B cell (primary cell): ENCODE measurements around the gene KRT80. TPM values are rescaled to one million over a fixed set of nuclear protein-coding genes. Genes with fewer than 3 reads are reported as not detected.

Source experiments
- ATAC-seq: fragments of 200-7000 bp; cut with Tn5 transposase; one replicate; pipeline ENCODE4 v1.10.0; 2021; ENCODE audit warnings: low read depth, mild to moderate bottlenecking, moderate number of reproducible peaks, moderate library complexity
- CTCF ChIA-PET: fragments of 350-600 bp; sonication (Branson Sonifier 250); formaldehyde crosslinking; loops from one replicate; lab custom pipeline; 2021; ENCODE audit warnings: antibody characterized with exemption, inconsistent platforms; lab: Charles Lee
- POLR2A ChIA-PET: fragments of 350-600 bp; sonication (Branson Sonifier 250); formaldehyde crosslinking; loops from one replicate; lab custom pipeline; 2021; ENCODE audit warnings: antibody characterized with exemption; lab: Charles Lee
- DNase-seq: peaks from one replicate; pipeline ENCODE4 v3.0.0; 2013
- H2AFZ ChIP-seq: 2 replicates; pipeline ENCODE4 v1.6.1; 2012; ENCODE audit warnings: mild to moderate bottlenecking, low read depth, low read length; ENCODE audit not compliant: insufficient read depth, poor library complexity, severe bottlenecking
- H3K27ac ChIP-seq, 2 donors: 1 replicate in 1 of 2; 2 replicates in 1 of 2; pipeline ENCODE4 v1.5.1; 2012 to 2013; ENCODE audit warnings: low read length in 2 of 2, mild to moderate bottlenecking in 2 of 2, moderate library complexity in 1 of 2
- H3K27me3 ChIP-seq, 4 experiments: fragments of 200-600 bp in 1 of 4; sonication (generic) in 1 of 4; replicated peaks in 1 of 4; 1 replicate in 2 of 4; 2 replicates in 2 of 4; pipeline versions ENCODE4 v1.6.1 to v1.7.0; 2013 to 2016; ENCODE audit warnings: low read length in 3 of 4, mild to moderate bottlenecking in 2 of 4, mixed read lengths in 1 of 4, moderate library complexity in 1 of 4; ENCODE audit not compliant: insufficient read depth in 4 of 4, control insufficient read depth in 3 of 4; ENCODE audit errors: control extremely low read depth in 1 of 4
- H3K36me3 ChIP-seq, 2 experiments: replicated peaks in 1 of 2; 1 replicate in 1 of 2; 2 replicates in 1 of 2; pipeline versions ENCODE4 v1.6.1 to v1.7.1; 2013; ENCODE audit warnings: low read length in 1 of 2; ENCODE audit not compliant: insufficient read depth in 2 of 2, control insufficient read depth in 1 of 2; ENCODE audit errors: control extremely low read depth in 1 of 2, extremely low read depth in 1 of 2
- H3K4me1 ChIP-seq, 2 donors: fragments of 200-600 bp in 1 of 2; sonication (generic) in 1 of 2; 1 replicate in 1 of 2; 2 replicates in 1 of 2; pipeline versions ENCODE4 v1.5.1 to v1.6.1; 2013 to 2017; ENCODE audit warnings: low read length in 2 of 2; ENCODE audit not compliant: control insufficient read depth in 2 of 2, insufficient read depth in 2 of 2
- H3K4me2 ChIP-seq: replicated peaks from 2 replicates; pipeline ENCODE3; 2012; ENCODE audit warnings: mild to moderate bottlenecking, low read depth, low read length; ENCODE audit not compliant: poor library complexity, severe bottlenecking
- H3K4me3 ChIP-seq, 5 experiments: fragments of 200-600 bp in 1 of 5; sonication (generic) in 1 of 5; 1 replicate in 3 of 5; 2 replicates in 2 of 5; pipeline versions ENCODE4 v1.5.1 to v1.7.0; 2011 to 2016; ENCODE audit warnings: low read length in 4 of 5, mild to moderate bottlenecking in 4 of 5, low read depth in 2 of 5, control low read depth in 1 of 5, moderate library complexity in 1 of 5; ENCODE audit not compliant: insufficient read depth in 1 of 5; ENCODE audit errors: control extremely low read depth in 1 of 5, extremely low read depth in 1 of 5
- H3K79me2 ChIP-seq: fragments of 200-600 bp; sonication (generic); one replicate; pipeline ENCODE4 v1.6.0; 2016; ENCODE audit warnings: low read length; ENCODE audit not compliant: control insufficient read depth, insufficient read depth
- H3K9ac ChIP-seq: fragments of 200-600 bp; sonication (generic); 2 replicates; pipeline ENCODE4 v1.6.1; 2017; ENCODE audit warnings: mild to moderate bottlenecking, low read length, moderate library complexity
- H3K9me3 ChIP-seq, 3 donors: one replicate each; pipeline versions ENCODE4 v1.6.1 to v1.7.1; 2013; ENCODE audit warnings: low read length in 2 of 3; ENCODE audit not compliant: control insufficient read depth in 2 of 3, insufficient read depth in 1 of 3; ENCODE audit errors: control extremely low read depth in 1 of 3
- H4K20me1 ChIP-seq: 2 replicates; pipeline ENCODE4 v1.6.0; 2012; ENCODE audit warnings: mild to moderate bottlenecking, low read length; ENCODE audit not compliant: insufficient read depth, control insufficient read depth, poor library complexity, severe bottlenecking
- H3K27ac Mint-ChIP-seq: one replicate; pipeline ENCODE4 v1.8.0; 2021; ENCODE audit warnings: mixed read lengths
- H3K27me3 Mint-ChIP-seq: one replicate; pipeline ENCODE4 v1.8.0; 2021; ENCODE audit warnings: mixed read lengths
- H3K4me1 Mint-ChIP-seq: one replicate; pipeline ENCODE4 v1.8.0; 2021; ENCODE audit warnings: mixed read lengths
- H3K4me3 Mint-ChIP-seq: one replicate; pipeline ENCODE4 v1.8.0; 2021; ENCODE audit warnings: mixed read lengths
- H3K9me3 Mint-ChIP-seq: one replicate; pipeline ENCODE4 v1.8.0; 2022; ENCODE audit warnings: mixed read lengths; ENCODE audit not compliant: insufficient read depth
- EZH2 ChIP-seq: IDR thresholded peaks from 2 replicates; pipeline ENCODE4 v1.6.1; 2012; ENCODE audit warnings: borderline replicate concordance, low read depth, mild to moderate bottlenecking, moderate library complexity, low read length; ENCODE audit not compliant: insufficient read depth, poor library complexity, severe bottlenecking
- WGBS: methylation state at CpG from one replicate; pipeline ENCODE4 v1.1.5; 2013; ENCODE audit warnings: missing lambda C conversion rate; ENCODE audit not compliant: insufficient coverage; 5-methylcytosine and 5-hydroxymethylcytosine counted together
- intact Hi-C: fragments of 100-400 bp; cut with micrococcal nuclease; formaldehyde crosslinking; loops from one replicate; pipeline ENCODE4 v1.10.0; 2022
- polyA plus RNA-seq: library from polyadenylated mRNA; depleted of rRNA; stranded (reverse); fragments of >200 nt; gene quantifications from 2 replicates; pipeline ENCODE4 v1.2.3, GENCODE V29; 2012
- total RNA-seq, 2 donors: library from RNA; stranded (reverse); fragments of 120-200 nt in 1 of 2; gene quantifications; 1 replicate in 1 of 2; 2 replicates in 1 of 2; pipeline versions ENCODE4 v1.2.3 to v1.2.4, GENCODE V29; 2013 to 2022
- TF ChIP-seq, protein P1 (sequence below): fragments of 200-600 bp; IDR thresholded peaks from one replicate; pipeline ENCODE4 v1.8.0; 2022; ENCODE audit warnings: antibody characterized with exemption, mild to moderate bottlenecking

Gene KRT80
- total and polyA plus RNA-seq, 2 donors (not counting 1 experiment from before 2014, with no cell fraction given), result not detected

DNA sequence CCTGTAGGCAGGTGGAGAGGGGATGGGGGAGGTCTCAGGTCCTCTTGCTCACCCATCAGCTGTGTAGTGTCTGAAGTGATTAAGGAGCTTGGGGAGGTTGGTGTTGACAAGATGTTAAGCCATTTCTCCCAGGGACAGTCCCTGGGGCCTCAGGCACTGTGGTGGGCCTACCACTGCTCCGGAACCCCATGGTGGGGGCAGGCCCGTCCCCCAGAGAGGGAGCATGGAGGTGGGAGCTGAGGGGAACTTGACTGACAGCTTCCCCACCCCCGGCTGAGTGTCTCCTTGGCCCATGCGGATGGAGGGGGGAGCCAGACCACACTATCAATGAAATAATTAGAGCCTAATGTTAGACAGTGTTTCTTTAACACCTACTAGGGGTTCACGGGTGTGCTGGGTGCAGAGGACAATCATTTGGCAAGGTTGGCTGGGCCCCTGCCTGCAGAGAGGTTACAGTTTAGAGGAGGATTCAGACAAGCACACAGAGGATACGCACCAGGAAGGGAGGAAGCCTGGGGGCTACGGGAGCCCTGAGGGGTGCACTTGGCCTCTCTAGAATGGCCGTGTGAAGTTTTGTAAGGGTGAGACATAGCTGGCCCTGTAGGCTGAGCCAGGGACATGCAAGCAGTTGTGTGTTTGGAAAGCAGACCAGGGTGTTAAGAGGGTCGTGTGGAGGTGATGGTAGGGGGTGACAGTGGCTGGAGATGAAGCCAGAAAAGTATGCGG is 19.3 kb upstream of the KRT80 start:
- H4K20me1 ChIP-seq, result no peaks in the 10 kb centered on the region
- intact Hi-C loops, result no loop called here
- H3K9me3 ChIP-seq, result no peaks in the 10 kb centered on the region
- no peaks in the 10 kb centered on the region for H3K36me3 ChIP-seq
- H3K9ac ChIP-seq, result no peak overlapping the region
- ChIA-PET POLR2A (no interaction called here), CTCF (interaction anchor here (0.5 kb wide), 1 partner anchor 1207 kb away, joined by 3 read pairs; no protein-coding TSS in a partner anchor)
- no peak overlapping the region for H3K4me2 ChIP-seq
- TF ChIP-seq, protein P1, sequence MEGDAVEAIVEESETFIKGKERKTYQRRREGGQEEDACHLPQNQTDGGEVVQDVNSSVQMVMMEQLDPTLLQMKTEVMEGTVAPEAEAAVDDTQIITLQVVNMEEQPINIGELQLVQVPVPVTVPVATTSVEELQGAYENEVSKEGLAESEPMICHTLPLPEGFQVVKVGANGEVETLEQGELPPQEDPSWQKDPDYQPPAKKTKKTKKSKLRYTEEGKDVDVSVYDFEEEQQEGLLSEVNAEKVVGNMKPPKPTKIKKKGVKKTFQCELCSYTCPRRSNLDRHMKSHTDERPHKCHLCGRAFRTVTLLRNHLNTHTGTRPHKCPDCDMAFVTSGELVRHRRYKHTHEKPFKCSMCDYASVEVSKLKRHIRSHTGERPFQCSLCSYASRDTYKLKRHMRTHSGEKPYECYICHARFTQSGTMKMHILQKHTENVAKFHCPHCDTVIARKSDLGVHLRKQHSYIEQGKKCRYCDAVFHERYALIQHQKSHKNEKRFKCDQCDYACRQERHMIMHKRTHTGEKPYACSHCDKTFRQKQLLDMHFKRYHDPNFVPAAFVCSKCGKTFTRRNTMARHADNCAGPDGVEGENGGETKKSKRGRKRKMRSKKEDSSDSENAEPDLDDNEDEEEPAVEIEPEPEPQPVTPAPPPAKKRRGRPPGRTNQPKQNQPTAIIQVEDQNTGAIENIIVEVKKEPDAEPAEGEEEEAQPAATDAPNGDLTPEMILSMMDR, result no peak
- no peak for TF ChIP-seq EZH2
- H3K27ac Mint-ChIP-seq, result no peak overlapping the region
- ATAC-seq (no peak), DNase-seq (no peak)
- H3K4me3 Mint-ChIP-seq, result no peak overlapping the region
- 84% methylated on average over 6 of the region's 10 CpGs for WGBS
- no peaks in the 10 kb centered on the region for H3K4me1 ChIP-seq
- H3K9me3 Mint-ChIP-seq, result no peaks in the 10 kb centered on the region
- H3K27ac ChIP-seq, result no peak overlapping the region
- H3K4me3 ChIP-seq, result no peak overlapping the region
- peaks cover 41% of the 10 kb centered on the region for H3K27me3 Mint-ChIP-seq
- H3K27me3 ChIP-seq, result peaks cover 0 to 4% (median 0%) of the 10 kb centered on the region in 4 experiments
- H2AFZ ChIP-seq, result no peak overlapping the region
- H3K4me1 Mint-ChIP-seq, result no peaks in the 10 kb centered on the region
- H3K79me2 ChIP-seq, result no peaks in the 10 kb centered on the region

DNA sequence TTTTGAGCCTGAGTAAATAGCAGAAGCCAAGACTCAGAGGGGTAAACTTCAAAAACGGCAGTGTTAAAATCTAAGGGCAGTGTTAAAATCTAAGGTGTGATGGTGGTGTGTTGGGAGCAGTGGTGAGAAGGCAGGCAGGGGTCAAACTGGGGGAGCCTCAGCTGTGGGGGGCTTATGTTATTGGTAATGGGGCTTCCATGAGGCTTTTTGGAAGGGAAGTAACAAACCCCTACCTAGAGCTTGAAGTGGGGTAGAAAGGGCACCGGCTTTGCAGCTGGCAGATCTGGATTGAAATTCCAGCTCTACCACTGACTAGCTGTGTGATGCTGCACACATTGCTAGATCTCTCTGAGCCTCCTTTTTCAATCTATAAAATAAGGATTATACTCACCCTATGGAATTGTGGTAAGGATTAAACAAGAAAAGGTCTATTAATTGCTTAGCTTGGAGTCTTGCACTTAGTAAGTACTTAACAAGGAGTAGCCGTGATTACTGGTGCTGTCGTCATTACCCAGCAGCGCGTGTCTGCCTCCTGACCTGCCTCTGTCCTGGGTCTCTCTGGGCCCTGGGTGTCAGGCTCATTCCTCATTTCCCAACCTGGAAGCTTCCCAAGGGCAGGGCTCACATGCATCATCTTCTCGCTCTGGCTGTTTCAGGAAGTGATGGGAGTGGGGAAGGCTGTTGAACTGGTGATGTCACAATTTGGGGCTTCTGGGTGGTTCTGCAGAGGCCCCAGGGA is 18.5 kb upstream of the KRT80 start:
- H3K4me3 ChIP-seq, result no peak overlapping the region
- no peaks in the 10 kb centered on the region for H4K20me1 ChIP-seq
- ATAC-seq (no peak), DNase-seq (no peak)
- intact Hi-C loops, result no loop called here
- no peak overlapping the region for H3K27ac ChIP-seq
- Mint-ChIP-seq H3K27me3 (peaks cover 41% of the 10 kb centered on the region), H3K4me1 (no peaks in the 10 kb centered on the region), H3K9me3 (no peaks in the 10 kb centered on the region), H3K4me3 (no peak overlapping the region), H3K27ac (no peak overlapping the region)
- no peaks in the 10 kb centered on the region for H3K9me3 ChIP-seq
- H3K27me3 ChIP-seq, result peaks cover 0 to 4% (median 0%) of the 10 kb centered on the region in 4 experiments
- H3K36me3 ChIP-seq, result no peaks in the 10 kb centered on the region
- ChIA-PET POLR2A (no interaction called here), CTCF (no interaction called here)
- no peak overlapping the region for H2AFZ ChIP-seq
- 90% methylated on average over 7 of the region's 7 CpGs for WGBS
- no peak overlapping the region for H3K4me2 ChIP-seq
- H3K9ac ChIP-seq, result no peak overlapping the region
- H3K79me2 ChIP-seq, result no peaks in the 10 kb centered on the region
- TF ChIP-seq, protein P1, result no peak
- TF ChIP-seq EZH2, result no peak
- no peaks in the 10 kb centered on the region for H3K4me1 ChIP-seq
